Body of pancreas (tissue), 4 donors: ENCODE results near the gene TMEM269.

Experiments used
- CTCF ChIP-seq, 7 experiments: fragments of 450-650 bp in 4 of 7; fragments of 200-600 bp in 3 of 7; sonication (generic) in 3 of 7; IDR thresholded peaks; one replicate each; pipeline ENCODE4 v1.5.1; 2016 to 2019; ENCODE audit warnings: antibody characterized with exemption in 7 of 7
- POLR2A ChIP-seq, 3 donors: fragments of 450-650 bp; IDR thresholded peaks; one replicate each; pipeline ENCODE4 v1.6.1; 2016; ENCODE audit warnings: antibody characterized with exemption in 3 of 3, mild to moderate bottlenecking in 2 of 3

- TF ChIP-seq CTCF (IDR thresholded peaks at IDR 0.05) (no peak), POLR2A (IDR thresholded peaks at IDR 0.05) (no peak)
These were observed 16.6 kb upstream of the TMEM269 start for GRCh38 chr1:42768172-42768571.
